PC-9 (cell line): ENCODE measurements around the gene MANF. TPM values are rescaled to one million over a fixed set of nuclear protein-coding genes. Genes with fewer than 3 reads are reported as not detected.

Experiments
- BruUV-seq: library from RNA; stranded (reverse); fragments of 400-500 nt; replicated peaks from 2 replicates; lab custom pipeline; 2021; lab: Mats Ljungman, UMichigan
- CTCF ChIA-PET: fragments of 300-600 bp; sonication (Branson Sonifier 250); formaldehyde crosslinking; loops from one replicate; lab custom pipeline; 2022; ENCODE audit warnings: antibody characterized with exemption; lab: Charles Lee
- POLR2A ChIA-PET: fragments of 300-600 bp; sonication (Branson Sonifier 250); formaldehyde crosslinking; loops from one replicate; lab custom pipeline; 2022; ENCODE audit warnings: antibody characterized with exemption; ENCODE audit not compliant: unreplicated experiment; lab: Charles Lee
- DNase-seq, 2 experiments: peaks; one replicate each; pipeline versions ENCODE4 v3.0.0 to v3.0.0-alpha.2; 2015 to 2022; ENCODE audit warnings: mixed read lengths in 1 of 2
- H2AFZ ChIP-seq: fragments of 200-600 bp; sonication (generic); 2 replicates; pipeline ENCODE4 v1.8.1; 2017; ENCODE audit warnings: antibody characterized with exemption
- H3F3A ChIP-seq: fragments of 200-600 bp; sonication (generic); 2 replicates; pipeline ENCODE4 v1.8.1; 2017; ENCODE audit warnings: antibody characterized with exemption, mild to moderate bottlenecking, low read depth; ENCODE audit not compliant: insufficient read depth
- H3K27ac ChIP-seq: fragments of 200-600 bp; sonication (generic); 2 replicates; pipeline ENCODE4 v1.6.1; 2016; ENCODE audit warnings: mixed run types
- H3K27me3 ChIP-seq: fragments of 200-600 bp; sonication (generic); 2 replicates; pipeline ENCODE4 v1.6.1; 2016; ENCODE audit warnings: low read depth, mixed run types; ENCODE audit not compliant: insufficient read depth
- H3K36me3 ChIP-seq: fragments of 200-600 bp; sonication (generic); 2 replicates; pipeline ENCODE4 v1.6.1; 2016; ENCODE audit warnings: low read depth, mixed run types
- H3K4me1 ChIP-seq: fragments of 200-600 bp; sonication (generic); replicated peaks from 2 replicates; pipeline ENCODE4 v1.6.1; 2016; ENCODE audit warnings: mixed run types; ENCODE audit not compliant: insufficient read depth
- H3K4me2 ChIP-seq: fragments of 200-600 bp; sonication (generic); 2 replicates; pipeline ENCODE4 v1.6.1; 2017; ENCODE audit warnings: mixed run types
- H3K4me3 ChIP-seq: fragments of 200-600 bp; sonication (generic); 2 replicates; pipeline ENCODE4 v1.6.1; 2016; ENCODE audit warnings: mixed run types
- H3K79me2 ChIP-seq: fragments of 200-600 bp; sonication (generic); 2 replicates; pipeline ENCODE4 v1.6.1; 2017; ENCODE audit warnings: low read depth, mixed run types
- H3K9me2 ChIP-seq: fragments of 200-600 bp; sonication (generic); 2 replicates; pipeline ENCODE4 v1.8.1; 2017; ENCODE audit warnings: mild to moderate bottlenecking; ENCODE audit not compliant: insufficient read depth
- H3K9me3 ChIP-seq: fragments of 200-600 bp; sonication (generic); 2 replicates; pipeline ENCODE4 v1.8.1; 2016; ENCODE audit warnings: low read depth; ENCODE audit not compliant: insufficient read depth
- H4K20me1 ChIP-seq: fragments of 200-600 bp; sonication (generic); 2 replicates; pipeline ENCODE4 v1.8.1; 2017; ENCODE audit not compliant: insufficient read depth
- CTCF ChIP-seq: fragments of 200-600 bp; sonication (generic); conservative IDR thresholded peaks from 2 replicates; pipeline ENCODE4 v1.6.1; 2017; ENCODE audit warnings: mixed run types, antibody characterized with exemption, mild to moderate bottlenecking, moderate library complexity
- EZH2 ChIP-seq: fragments of 200-600 bp; sonication (generic); IDR thresholded peaks from 2 replicates; pipeline ENCODE4 v1.8.0; 2017; ENCODE audit warnings: antibody characterized with exemption, low read depth
- intact Hi-C: fragments of 100-400 bp; cut with micrococcal nuclease; formaldehyde crosslinking; loops from one replicate; pipeline ENCODE4 v1.10.0; 2022; ENCODE audit not compliant: unreplicated experiment
- total RNA-seq: library from RNA; stranded (reverse); gene quantifications from 2 replicates; pipeline ENCODE4 v1.2.3, GENCODE V29; 2021

MANF gene
- total RNA-seq, 1 experiment from 2014 or later: 79.1 TPM

- Histone ChIP-seq H4K20me1 (peaks cover 23% of the 10 kb centered on the region), H3K9me3 (no peaks in the 10 kb centered on the region), H3K4me2 (peak overlapping the region; percentile 80), H3K4me3 (peak overlapping the region; percentile 68), H3K4me1 (peaks cover 44% of the 10 kb centered on the region), H3K36me3 (peaks cover 44% of the 10 kb centered on the region), H2AFZ (peak overlapping the region; percentile 60; the same call in 1 of the 2 replicates), H3K79me2 (peaks cover 54% of the 10 kb centered on the region), H3K27ac (peak overlapping the region; percentile 41), H3F3A (peaks cover 63% of the 10 kb centered on the region), H3K9me2 (no peaks in the 10 kb centered on the region), H3K27me3 (no peaks in the 10 kb centered on the region)
- POLR2A ChIA-PET: no interaction called here
- BruUV-seq: no TSS peak
- intact Hi-C loops: loop anchor here (1.0 kb wide), 2 partner anchors 109 to 291 kb away; partner anchors contain the start of gene DCAF1
- CTCF ChIA-PET: no interaction called here
- peak in 1 of 2 experiments; percentile 31 for DNase-seq
- TF ChIP-seq EZH2 (no peak), CTCF (no peak)
Observed at GRCh38 chr3:51391566-51392354, 6.7 kb downstream of the MANF start.

GRCh38 chr3:51392355-51393133 is 7.5 kb downstream of the MANF start:
- Histone ChIP-seq H2AFZ (no peak overlapping the region), H3K9me3 (no peaks in the 10 kb centered on the region), H3K4me1 (peaks cover 37% of the 10 kb centered on the region), H3K79me2 (peaks cover 46% of the 10 kb centered on the region), H3K27me3 (no peaks in the 10 kb centered on the region), H3K4me2 (peak overlapping the region; percentile 80), H3K9me2 (no peaks in the 10 kb centered on the region), H3K36me3 (peaks cover 42% of the 10 kb centered on the region), H3F3A (peaks cover 63% of the 10 kb centered on the region), H3K4me3 (peak overlapping the region; percentile 68), H3K27ac (no peak overlapping the region), H4K20me1 (peaks cover 23% of the 10 kb centered on the region)
- TF ChIP-seq CTCF (no peak), EZH2 (no peak)
- CTCF ChIA-PET: no interaction called here
- peak in 1 of 2 experiments; percentile 25 for DNase-seq
- TSS peak; percentile 24 for BruUV-seq
- intact Hi-C loops: no loop called here
- POLR2A ChIA-PET: interaction anchor here (0.6 kb wide), 1 partner anchor 107 kb away, joined by 3 read pairs; the partner anchor contains the start of gene DCAF1

- no peak overlapping the region for H3K27ac ChIP-seq
- ChIA-PET POLR2A (interaction anchor here (0.6 kb wide), 1 partner anchor 107 kb away, joined by 3 read pairs; the partner anchor contains the start of gene DCAF1), CTCF (no interaction called here)
- peaks cover 31% of the 10 kb centered on the region for H3K4me1 ChIP-seq
- DNase-seq: no peak
- H3K79me2 ChIP-seq: peaks cover 41% of the 10 kb centered on the region
- H3K36me3 ChIP-seq: peaks cover 36% of the 10 kb centered on the region
- no peaks in the 10 kb centered on the region for H3K9me2 ChIP-seq
- peak overlapping the region; percentile 80 for H3K4me2 ChIP-seq
- intact Hi-C loops: no loop called here
- peaks cover 61% of the 10 kb centered on the region for H3F3A ChIP-seq
- TF ChIP-seq CTCF (no peak), EZH2 (no peak)
- no peaks in the 10 kb centered on the region for H3K9me3 ChIP-seq
- BruUV-seq: no TSS peak
- H3K4me3 ChIP-seq: no peak overlapping the region
- no peaks in the 10 kb centered on the region for H3K27me3 ChIP-seq
- H2AFZ ChIP-seq: no peak overlapping the region
- H4K20me1 ChIP-seq: peaks cover 23% of the 10 kb centered on the region
Observed at GRCh38 chr3:51393134-51393495, 8.0 kb downstream of the MANF start.
